ENCODE results near the gene LIMK1.
A peak's percentile ranks its signal among the peaks of the same experiment; 100 is the strongest.

Gene LIMK1

DNA sequence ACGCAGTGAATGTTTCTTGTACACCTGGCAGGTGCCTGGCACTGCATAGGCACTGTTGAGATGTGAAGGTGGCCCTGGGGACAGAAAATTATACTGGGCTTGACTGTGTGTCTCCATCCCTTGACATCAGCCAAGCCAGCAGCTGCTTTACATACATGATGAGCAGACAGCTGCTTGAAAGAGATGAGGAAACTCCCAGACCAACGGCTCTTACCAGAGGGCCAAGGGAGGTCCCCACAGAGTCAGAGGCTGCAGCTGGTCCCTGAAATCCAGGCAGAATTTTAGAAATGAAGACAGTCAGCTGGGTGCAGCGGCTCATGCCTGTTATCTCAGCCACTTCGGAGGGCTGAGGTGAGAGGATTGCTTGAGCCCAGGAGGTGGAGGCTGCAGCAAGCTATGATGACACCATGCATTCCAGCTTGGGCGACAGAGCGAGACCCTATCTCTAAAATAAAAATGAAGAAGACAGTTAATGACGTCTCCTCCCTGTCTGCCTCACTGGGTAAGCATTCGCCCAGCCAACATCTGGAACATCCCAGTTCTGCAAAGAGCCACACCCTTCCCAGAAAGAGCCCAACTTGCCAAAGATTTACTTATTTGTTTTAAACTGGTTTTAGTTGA lies 17.6 kb downstream of the LIMK1 start:
- peak overlapping the region; percentile 6 for H4K8ac ChIP-seq (ENCODE audit: low read depth, low read length)
- H4K91ac ChIP-seq (ENCODE audit: low read depth, low read length, poor library complexity): no peak overlapping the region
- H3K27ac ChIP-seq (replicated peaks; ENCODE audit: low read length): no peak overlapping the region
- no peak overlapping the region for H3K23ac ChIP-seq (ENCODE audit: low read depth, low read length, poor library complexity)
- no peak overlapping the region for H3K9ac ChIP-seq (ENCODE audit: low read depth, low read length, poor library complexity)
- no peak overlapping the region for H3K4me2 ChIP-seq (ENCODE audit: insufficient read depth, low read length, poor library complexity, severe bottlenecking)
- H3K27me3 ChIP-seq (ENCODE audit: control insufficient read depth in 3 of 3, insufficient read depth in 3 of 3, low read depth in 1 of 3, low read length in 3 of 3): no peaks in the 10 kb centered on the region
- H3K4me3 ChIP-seq (ENCODE audit: low read length in 2 of 2): no peak overlapping the region
- H2BK15ac ChIP-seq (ENCODE audit: low read length): no peak overlapping the region
- H3K4ac ChIP-seq (ENCODE audit: low read length): no peak overlapping the region
- no peak overlapping the region for H2BK120ac ChIP-seq (ENCODE audit: low read depth, low read length)
- no peak overlapping the region for H2AK5ac ChIP-seq (ENCODE audit: low read depth, low read length)
- peak overlapping the region; percentile 39 for H2BK5ac ChIP-seq (ENCODE audit: low read length)
- H2AFZ ChIP-seq (ENCODE audit: low read length): no peak overlapping the region
- H3K4me1 ChIP-seq (ENCODE audit: control insufficient read depth in 2 of 2, insufficient read depth in 1 of 2, low read depth in 1 of 2, low read length in 2 of 2): no peaks in the 10 kb centered on the region
- H3K14ac ChIP-seq (ENCODE audit: low read length): no peak overlapping the region
- H3K36me3 ChIP-seq (replicated peaks in 1 of 2; ENCODE audit: control insufficient read depth in 2 of 2, insufficient read depth in 2 of 2, low read length in 2 of 2): peaks cover 31 to 93% of the 10 kb centered on the region in 2 donors
- H2BK12ac ChIP-seq (ENCODE audit: low read length): no peak overlapping the region
- H3K79me1 ChIP-seq (ENCODE audit: low read depth, low read length): peaks cover 4% of the 10 kb centered on the region
- no peak for DNase-seq (ENCODE audit: low spot score)
- H3K9me3 ChIP-seq (replicated peaks in 1 of 2; ENCODE audit: control insufficient read depth in 2 of 2, insufficient read depth in 1 of 2, low read depth in 1 of 2, low read length in 2 of 2): peaks cover 9 to 21% of the 10 kb centered on the region in 2 donors
- WGBS, 2 donors (ENCODE audit: extremely low coverage in 2 of 2, insufficient read length in 2 of 2, insufficient replicate concordance in 1 of 2): no CpG with 5 or more reads among the region's 8 CpGs
- no peak overlapping the region for H3K18ac ChIP-seq (ENCODE audit: low read length)

DNA sequence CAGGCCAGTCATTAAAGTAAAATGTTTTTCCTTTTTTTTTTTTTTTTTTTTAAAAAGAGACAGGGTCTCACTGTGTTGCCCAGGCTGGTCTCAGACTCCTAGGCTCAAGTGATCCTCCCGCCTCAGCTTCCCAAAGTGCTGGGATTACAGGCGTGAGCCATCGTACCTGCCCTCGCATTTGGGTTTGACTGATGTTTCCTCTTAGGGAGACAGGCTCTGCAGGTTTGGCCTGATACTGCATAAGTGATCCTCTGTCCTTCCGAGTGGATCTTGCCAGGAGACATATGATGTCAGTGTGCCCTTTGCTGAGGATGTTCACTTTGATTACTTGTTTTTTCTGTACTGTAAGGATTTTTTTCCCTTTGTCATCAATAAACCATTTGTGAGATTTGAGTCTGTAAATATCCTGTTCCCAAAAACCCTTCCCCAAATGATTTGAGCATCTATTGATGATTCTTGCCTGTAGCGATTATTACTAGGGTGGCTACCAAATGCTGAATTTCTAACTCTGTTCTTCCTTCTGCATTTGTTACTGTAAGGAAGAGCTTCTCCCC lies 19.7 kb downstream of the LIMK1 start:
- DNase-seq (ENCODE audit: low spot score): no peak
- Histone ChIP-seq H3K4me2 (ENCODE audit: insufficient read depth, low read length, poor library complexity, severe bottlenecking) (no peak overlapping the region), H2BK12ac (ENCODE audit: low read length) (no peak overlapping the region), H3K18ac (ENCODE audit: low read length) (no peak overlapping the region), H3K9ac (ENCODE audit: low read depth, low read length, poor library complexity) (no peak overlapping the region), H3K23ac (ENCODE audit: low read depth, low read length, poor library complexity) (no peak overlapping the region), H2BK120ac (ENCODE audit: low read depth, low read length) (no peak overlapping the region), H3K14ac (ENCODE audit: low read length) (no peak overlapping the region), H3K4ac (ENCODE audit: low read length) (no peak overlapping the region), H3K36me3 (replicated peaks in 1 of 2; ENCODE audit: control insufficient read depth in 2 of 2, insufficient read depth in 2 of 2, low read length in 2 of 2) (peaks cover 26 to 92% of the 10 kb centered on the region in 2 donors), H3K27ac (replicated peaks; ENCODE audit: low read length) (no peak overlapping the region), H4K8ac (ENCODE audit: low read depth, low read length) (no peak overlapping the region), H2AFZ (ENCODE audit: low read length) (no peak overlapping the region), H3K79me1 (ENCODE audit: low read depth, low read length) (peaks cover 3% of the 10 kb centered on the region), H2AK5ac (ENCODE audit: low read depth, low read length) (no peak overlapping the region), H3K9me3 (replicated peaks in 1 of 2; ENCODE audit: control insufficient read depth in 2 of 2, insufficient read depth in 1 of 2, low read depth in 1 of 2, low read length in 2 of 2) (peaks cover 0 to 1% of the 10 kb centered on the region in 2 donors), H3K4me3 (ENCODE audit: low read length in 2 of 2) (no peak overlapping the region), H3K4me1 (ENCODE audit: control insufficient read depth in 2 of 2, insufficient read depth in 1 of 2, low read depth in 1 of 2, low read length in 2 of 2) (no peaks in the 10 kb centered on the region), H2BK15ac (ENCODE audit: low read length) (no peak overlapping the region), H3K27me3 (ENCODE audit: control insufficient read depth in 3 of 3, insufficient read depth in 3 of 3, low read depth in 1 of 3, low read length in 3 of 3) (no peaks in the 10 kb centered on the region), H4K91ac (ENCODE audit: low read depth, low read length, poor library complexity) (no peak overlapping the region), H2BK5ac (ENCODE audit: low read length) (no peak overlapping the region)
- WGBS, 2 donors (ENCODE audit: extremely low coverage in 2 of 2, insufficient read length in 2 of 2, insufficient replicate concordance in 1 of 2): no CpG with 5 or more reads among the region's 6 CpGs

DNA sequence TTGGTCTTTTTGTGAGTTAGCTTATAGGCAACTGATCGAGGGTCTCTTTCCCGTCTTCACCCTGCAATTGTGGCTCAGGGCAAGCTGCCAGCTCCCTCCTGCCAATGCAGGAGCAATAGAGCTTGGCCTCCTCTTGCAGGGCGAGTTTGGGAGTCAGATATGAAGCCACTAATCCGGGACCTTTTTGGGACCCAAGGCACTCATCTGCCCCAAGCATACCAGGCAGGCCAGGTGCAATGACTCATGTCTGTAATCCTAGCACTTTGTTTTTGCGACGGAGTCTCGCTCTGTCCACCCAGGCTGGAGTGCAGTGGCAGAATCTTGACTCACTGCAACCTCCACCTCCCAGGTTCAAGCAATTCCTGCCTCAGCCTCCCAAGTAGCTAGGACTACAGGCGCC lies 21.1 kb downstream of the LIMK1 start:
- Histone ChIP-seq H3K18ac (ENCODE audit: low read length) (no peak overlapping the region), H4K8ac (ENCODE audit: low read depth, low read length) (no peak overlapping the region), H3K14ac (ENCODE audit: low read length) (no peak overlapping the region), H2BK12ac (ENCODE audit: low read length) (no peak overlapping the region), H3K9me3 (replicated peaks in 1 of 2; ENCODE audit: control insufficient read depth in 2 of 2, insufficient read depth in 1 of 2, low read depth in 1 of 2, low read length in 2 of 2) (no peaks in the 10 kb centered on the region), H2AK5ac (ENCODE audit: low read depth, low read length) (no peak overlapping the region), H2BK15ac (ENCODE audit: low read length) (no peak overlapping the region), H3K23ac (ENCODE audit: low read depth, low read length, poor library complexity) (no peak overlapping the region), H3K4ac (ENCODE audit: low read length) (no peak overlapping the region), H3K4me3 (ENCODE audit: low read length in 2 of 2) (no peak overlapping the region), H3K36me3 (replicated peaks in 1 of 2; ENCODE audit: control insufficient read depth in 2 of 2, insufficient read depth in 2 of 2, low read length in 2 of 2) (peaks cover 26 to 91% of the 10 kb centered on the region in 2 donors), H3K4me1 (ENCODE audit: control insufficient read depth in 2 of 2, insufficient read depth in 1 of 2, low read depth in 1 of 2, low read length in 2 of 2) (no peaks in the 10 kb centered on the region), H2BK5ac (ENCODE audit: low read length) (no peak overlapping the region), H3K79me1 (ENCODE audit: low read depth, low read length) (no peaks in the 10 kb centered on the region), H3K27ac (replicated peaks; ENCODE audit: low read length) (no peak overlapping the region), H3K27me3 (ENCODE audit: control insufficient read depth in 3 of 3, insufficient read depth in 3 of 3, low read depth in 1 of 3, low read length in 3 of 3) (no peaks in the 10 kb centered on the region), H2AFZ (ENCODE audit: low read length) (no peak overlapping the region), H3K4me2 (ENCODE audit: insufficient read depth, low read length, poor library complexity, severe bottlenecking) (no peak overlapping the region), H3K9ac (ENCODE audit: low read depth, low read length, poor library complexity) (no peak overlapping the region), H4K91ac (ENCODE audit: low read depth, low read length, poor library complexity) (no peak overlapping the region), H2BK120ac (ENCODE audit: low read depth, low read length) (no peak overlapping the region)
- WGBS, 2 donors (ENCODE audit: extremely low coverage in 2 of 2, insufficient read length in 2 of 2, insufficient replicate concordance in 1 of 2): no CpG with 5 or more reads among the region's 8 CpGs
- no peak for DNase-seq (ENCODE audit: low spot score)

DNA sequence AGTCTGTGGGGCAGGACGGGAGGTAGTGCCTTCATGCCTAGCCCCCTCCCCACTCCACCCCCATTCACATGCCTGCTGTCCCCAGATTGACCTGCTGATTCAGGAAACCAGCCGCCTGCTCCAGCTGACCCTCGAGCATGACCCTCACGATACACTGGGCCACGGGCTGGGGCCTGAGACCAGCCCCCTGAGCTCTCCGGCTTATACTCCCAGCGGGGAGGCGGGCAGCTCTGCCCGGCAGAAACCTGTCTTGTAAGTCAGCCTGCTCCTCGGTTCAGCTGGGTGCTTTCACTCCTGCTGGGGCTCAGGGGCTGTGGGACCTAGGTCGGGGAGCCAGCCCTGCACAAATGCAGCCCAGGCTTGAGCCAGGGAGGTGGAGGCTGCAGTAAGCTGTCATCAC lies 22.4 kb downstream of the LIMK1 start:
- H3K36me3 ChIP-seq (replicated peaks in 1 of 2; ENCODE audit: control insufficient read depth in 2 of 2, insufficient read depth in 2 of 2, low read length in 2 of 2): peaks cover 29 to 93% of the 10 kb centered on the region in 2 donors
- no peak overlapping the region for H3K14ac ChIP-seq (ENCODE audit: low read length)
- no peaks in the 10 kb centered on the region for H3K27me3 ChIP-seq (ENCODE audit: control insufficient read depth in 3 of 3, insufficient read depth in 3 of 3, low read depth in 1 of 3, low read length in 3 of 3)
- no CpG with 5 or more reads among the region's 11 CpGs for WGBS, 2 donors (ENCODE audit: extremely low coverage in 2 of 2, insufficient read length in 2 of 2, insufficient replicate concordance in 1 of 2)
- no peak overlapping the region for H2BK5ac ChIP-seq (ENCODE audit: low read length)
- H2BK12ac ChIP-seq (ENCODE audit: low read length): peak overlapping the region; percentile 22
- H3K79me1 ChIP-seq (ENCODE audit: low read depth, low read length): no peaks in the 10 kb centered on the region
- no peak overlapping the region for H3K9ac ChIP-seq (ENCODE audit: low read depth, low read length, poor library complexity)
- H3K4me1 ChIP-seq (ENCODE audit: control insufficient read depth in 2 of 2, insufficient read depth in 1 of 2, low read depth in 1 of 2, low read length in 2 of 2): no peaks in the 10 kb centered on the region
- H2BK120ac ChIP-seq (ENCODE audit: low read depth, low read length): no peak overlapping the region
- H3K4me3 ChIP-seq (ENCODE audit: low read length in 2 of 2): no peak overlapping the region
- H3K27ac ChIP-seq (replicated peaks; ENCODE audit: low read length): no peak overlapping the region
- H4K8ac ChIP-seq (ENCODE audit: low read depth, low read length): no peak overlapping the region
- H2BK15ac ChIP-seq (ENCODE audit: low read length): no peak overlapping the region
- H2AK5ac ChIP-seq (ENCODE audit: low read depth, low read length): no peak overlapping the region
- DNase-seq (ENCODE audit: low spot score): no peak
- no peak overlapping the region for H3K18ac ChIP-seq (ENCODE audit: low read length)
- H2AFZ ChIP-seq (ENCODE audit: low read length): no peak overlapping the region
- no peaks in the 10 kb centered on the region for H3K9me3 ChIP-seq (replicated peaks in 1 of 2; ENCODE audit: control insufficient read depth in 2 of 2, insufficient read depth in 1 of 2, low read depth in 1 of 2, low read length in 2 of 2)
- H3K23ac ChIP-seq (ENCODE audit: low read depth, low read length, poor library complexity): peak overlapping the region; percentile 43
- no peak overlapping the region for H3K4ac ChIP-seq (ENCODE audit: low read length)
- H4K91ac ChIP-seq (ENCODE audit: low read depth, low read length, poor library complexity): no peak overlapping the region
- no peak overlapping the region for H3K4me2 ChIP-seq (ENCODE audit: insufficient read depth, low read length, poor library complexity, severe bottlenecking)
